Measurements from ENCODE around the gene OPN1MW2. TPM values are rescaled to one million over a fixed set of nuclear protein-coding genes. Genes with fewer than 3 reads are reported as not detected.
"Not testable (repeated sequence)": the region's sequence is repeated elsewhere in the genome, so short reads cannot be mapped to it uniquely, and the experiment has no call there.

Gene OPN1MW2
- total RNA-seq, 1 donor from 2014 or later = not detected

DNA sequence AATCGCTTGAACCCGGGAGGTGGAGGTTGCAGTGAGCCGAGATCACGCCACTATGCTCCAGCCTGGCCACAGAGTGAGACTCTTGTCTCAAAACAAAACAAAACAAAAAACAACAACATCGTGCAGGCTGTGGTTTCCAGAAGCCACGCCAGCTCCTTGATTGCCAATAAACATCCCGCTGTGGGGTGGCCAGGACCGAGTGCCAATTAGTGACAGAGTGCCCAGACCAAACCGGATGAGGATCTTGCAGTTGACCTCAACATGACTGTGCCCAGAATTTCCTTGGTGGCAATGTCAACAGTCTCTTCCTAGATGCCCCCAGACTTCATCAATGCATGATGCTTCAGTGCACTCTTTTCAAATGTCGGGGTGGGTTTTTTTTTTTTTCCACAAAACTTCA is 39.2 kb downstream of the OPN1MW2 start:
- intact Hi-C loops (cut with DNase I); DNase-seq (ENCODE audit: low spot score): not testable (repeated sequence)

DNA sequence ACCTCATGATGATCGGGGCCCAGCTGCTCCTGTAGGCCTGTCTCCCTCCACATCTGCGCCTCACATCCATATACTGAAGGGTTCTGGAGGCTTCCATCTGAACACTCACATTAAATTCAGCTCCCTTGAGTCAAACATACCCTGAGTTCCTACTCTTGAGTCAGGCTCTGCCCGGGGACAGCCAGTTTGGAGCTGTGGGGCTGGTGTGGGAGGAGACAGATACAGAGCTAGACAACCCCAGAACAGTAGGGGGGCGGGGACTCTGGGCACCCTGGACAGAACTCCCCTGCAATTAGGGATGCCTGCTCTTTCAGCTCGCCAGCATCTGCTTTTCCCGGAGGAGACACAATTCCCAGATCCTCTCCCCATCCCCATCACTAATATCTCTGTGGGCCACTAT is 43.5 kb downstream of the OPN1MW2 start:
- intact Hi-C loops (cut with DNase I); DNase-seq (ENCODE audit: low spot score): not testable (repeated sequence)

DNA sequence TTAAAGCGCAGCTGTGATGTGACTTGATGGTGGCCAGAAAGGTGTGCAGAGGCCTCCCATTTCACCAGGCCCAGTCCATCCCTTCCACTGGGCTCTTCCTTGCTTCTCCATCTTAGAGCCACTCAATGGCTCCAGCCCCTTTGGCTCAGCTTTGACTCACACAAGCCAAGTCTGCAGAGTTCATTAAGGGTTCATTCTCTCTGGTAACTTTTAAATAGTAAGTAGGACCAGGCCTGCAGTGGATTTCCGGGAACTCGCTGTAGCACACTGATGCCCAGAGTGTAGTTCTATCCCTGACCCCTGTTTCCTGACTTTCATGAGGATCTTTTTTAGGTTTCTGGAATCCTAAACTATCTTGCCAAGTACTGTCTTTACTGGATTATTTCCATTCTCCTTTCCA is 49.7 kb downstream of the OPN1MW2 start:
- intact Hi-C loops (cut with DNase I); DNase-seq (ENCODE audit: low spot score): not testable (repeated sequence)

Other genes starting within 250 kb of the OPN1MW2 start
- 39.5 TPM for gene HCFC1, start 247.9 kb upstream of the OPN1MW2 start, total RNA-seq
- gene TMEM187, start 247.0 kb upstream of the OPN1MW2 start, total RNA-seq = 10.6 TPM
- gene IRAK1, start 199.9 kb upstream of the OPN1MW2 start, total RNA-seq = 30.6 TPM
- 37.6 TPM for gene MECP2, start 122.0 kb upstream of the OPN1MW2 start, total RNA-seq
- gene OPN1LW, start 75.5 kb upstream of the OPN1MW2 start, total RNA-seq = not detected
- gene OPN1MW, start 37.2 kb upstream of the OPN1MW2 start, total RNA-seq = not detected
- not detected for gene OPN1MW3, start 37.8 kb downstream of the OPN1MW2 start, total RNA-seq
- gene TEX28, start 75.4 kb downstream of the OPN1MW2 start, total RNA-seq = not detected
- 3.2 TPM for gene TKTL1, start 76.0 kb downstream of the OPN1MW2 start, total RNA-seq
- 347 TPM for gene FLNA, start 154.9 kb downstream of the OPN1MW2 start, total RNA-seq
- gene EMD, start 159.5 kb downstream of the OPN1MW2 start, total RNA-seq = 66.2 TPM
- gene RPL10, start 178.6 kb downstream of the OPN1MW2 start, total RNA-seq = 1,520 TPM
- 32.9 TPM for gene DNASE1L1, start 189.5 kb downstream of the OPN1MW2 start, total RNA-seq
- 41.6 TPM for gene TAFAZZIN, start 191.8 kb downstream of the OPN1MW2 start, total RNA-seq
- gene ATP6AP1, start 208.9 kb downstream of the OPN1MW2 start, total RNA-seq = 86.1 TPM
- 114 TPM for gene GDI1, start 217.4 kb downstream of the OPN1MW2 start, total RNA-seq
- gene FAM50A, start 224.4 kb downstream of the OPN1MW2 start, total RNA-seq = 43.7 TPM
- gene PLXNA3, start 238.5 kb downstream of the OPN1MW2 start, total RNA-seq = 46.9 TPM

All from cardiac septum (tissue), 1 donor.